Activated CD4-positive, alpha-beta memory T cell treated with anti-CD3 and anti-CD28 coated beads for 36 hours (primary cell): ENCODE data around the gene PDE12. TPM values are rescaled to one million over a fixed set of nuclear protein-coding genes. Genes with fewer than 3 reads are reported as not detected.

Experiments used
- CTCF ChIA-PET: fragments of 350-600 bp; sonication (Branson Sonifier 250); formaldehyde crosslinking; loops from one replicate; lab custom pipeline; 2021; ENCODE audit warnings: antibody characterized with exemption, inconsistent platforms; lab: Charles Lee
- POLR2A ChIA-PET: fragments of 350-600 bp; sonication (Branson Sonifier 250); formaldehyde crosslinking; loops from one replicate; lab custom pipeline; 2021; ENCODE audit warnings: antibody characterized with exemption; lab: Charles Lee
- DNase-seq: peaks from one replicate; pipeline ENCODE4 v3.0.0-alpha.2; 2020
- H3K27ac Mint-ChIP-seq: one replicate; pipeline ENCODE4 v1.8.0; 2021; ENCODE audit warnings: mixed read lengths
- H3K27me3 Mint-ChIP-seq: one replicate; pipeline ENCODE4 v1.8.0; 2021; ENCODE audit warnings: mixed read lengths
- H3K36me3 Mint-ChIP-seq: one replicate; pipeline ENCODE4 v1.8.0; 2021; ENCODE audit warnings: mixed read lengths
- H3K4me1 Mint-ChIP-seq: one replicate; pipeline ENCODE4 v1.8.0; 2021; ENCODE audit warnings: low read depth, mixed read lengths
- H3K4me3 Mint-ChIP-seq: one replicate; pipeline ENCODE4 v1.8.0; 2021; ENCODE audit warnings: mild to moderate bottlenecking, mixed read lengths
- H3K9me3 Mint-ChIP-seq: one replicate; pipeline ENCODE4 v1.8.0; 2021; ENCODE audit warnings: mixed read lengths
- intact Hi-C: fragments of 100-400 bp; cut with micrococcal nuclease; formaldehyde crosslinking; loops from one replicate; pipeline ENCODE4 v1.15.1; 2023
- total RNA-seq, 2 experiments: library from RNA; stranded (reverse); gene quantifications; one replicate each; pipeline ENCODE4 v1.2.3, GENCODE V29; 2021

The PDE12 gene
- total RNA-seq, 2 experiments from 2014 or later: 20.7 to 21.9 TPM

- ChIA-PET POLR2A (no interaction called here), CTCF (no interaction called here)
- intact Hi-C loops: no loop called here
- Mint-ChIP-seq H3K36me3 (peaks cover 14% of the 10 kb centered on the region), H3K27ac (no peak overlapping the region), H3K9me3 (peaks cover 11% of the 10 kb centered on the region), H3K27me3 (no peaks in the 10 kb centered on the region), H3K4me3 (no peak overlapping the region), H3K4me1 (peaks cover 4% of the 10 kb centered on the region)
- no peak for DNase-seq
Observed at GRCh38 chr3:57616233-57616632, 60.2 kb downstream of the PDE12 start.

Other genes starting within 250 kb of the PDE12 start
- under 1 TPM in 1 of 2 experiments, not detected in 1; 0.14 TPM for gene DNAH12, start 11.9 kb upstream of the PDE12 start, total RNA-seq
- 10 to 100 TPM; 66.6 to 68.8 TPM for gene ARF4, start 41.1 kb downstream of the PDE12 start, total RNA-seq
- gene DENND6A, start 136.8 kb downstream of the PDE12 start, total RNA-seq: 10 to 100 TPM; 13.0 to 16.0 TPM
- 10 to 100 TPM; 42.5 to 43.9 TPM for gene SLMAP, start 200.0 kb downstream of the PDE12 start, total RNA-seq